SU-DHL-6 (cell line): ENCODE results near the gene SRPRB.

ENCODE experiments used
- H2AFZ ChIP-seq: fragments of 200-600 bp; sonication (generic); 2 replicates; pipeline ENCODE4 v1.6.1; 2014; ENCODE audit warnings: low read depth, mild to moderate bottlenecking, moderate library complexity, mixed read lengths, antibody characterized with exemption, low read length; ENCODE audit not compliant: severe bottlenecking
- H3F3A ChIP-seq: fragments of 200-600 bp; shearing (Covaris generic); 2 replicates; pipeline ENCODE4 v1.6.0; 2016; ENCODE audit warnings: antibody characterized with exemption, mild to moderate bottlenecking; ENCODE audit not compliant: insufficient read depth
- H3K27ac ChIP-seq: fragments of 200-600 bp; sonication (generic); 2 replicates; pipeline ENCODE4 v1.5.1; 2016; ENCODE audit warnings: low read depth, mild to moderate bottlenecking, low read length, moderate library complexity, mixed read lengths
- H3K27me3 ChIP-seq: fragments of 200-600 bp; sonication (generic), shearing (Covaris generic); 2 replicates; pipeline ENCODE4 v1.6.0; 2014; ENCODE audit warnings: mild to moderate bottlenecking, low read length
- H3K36me3 ChIP-seq: fragments of 200-600 bp; sonication (generic); 2 replicates; pipeline ENCODE4 v1.6.1; 2014; ENCODE audit warnings: mild to moderate bottlenecking, low read length, mixed read lengths
- H3K4me2 ChIP-seq: fragments of 300-600, 200-600 bp; shearing (Covaris generic), sonication (generic); 2 replicates; pipeline ENCODE4 v1.6.0; 2014; ENCODE audit warnings: low read length, low read depth, mild to moderate bottlenecking; ENCODE audit not compliant: poor library complexity, severe bottlenecking
- H3K4me3 ChIP-seq: fragments of 200-600 bp; sonication (generic); 2 replicates; pipeline ENCODE4 v1.5.1; 2014; ENCODE audit warnings: antibody characterized with exemption, low read length, mild to moderate bottlenecking, mixed read lengths; ENCODE audit not compliant: insufficient read depth, poor library complexity, severe bottlenecking
- H3K79me2 ChIP-seq: fragments of 200-600 bp; sonication (generic); 2 replicates; pipeline ENCODE4 v1.6.1; 2014; ENCODE audit warnings: mild to moderate bottlenecking, low read length, moderate library complexity; ENCODE audit not compliant: insufficient read depth
- H3K9ac ChIP-seq: fragments of 200-600 bp; sonication (generic); 2 replicates; pipeline ENCODE4 v1.7.0; 2014; ENCODE audit warnings: mild to moderate bottlenecking, low read length
- H3K9me2 ChIP-seq: fragments of 200-600 bp; sonication (generic); replicated peaks from 2 replicates; pipeline ENCODE4 v1.6.1; 2014; ENCODE audit warnings: low read length; ENCODE audit not compliant: insufficient read depth
- H3K9me3 ChIP-seq: fragments of 200-600 bp; sonication (generic); 2 replicates; pipeline ENCODE4 v1.6.1; 2014; ENCODE audit warnings: low read length, mixed read lengths; ENCODE audit not compliant: insufficient read depth
- H4K20me1 ChIP-seq: fragments of 200-600 bp; sonication (generic); 2 replicates; pipeline ENCODE4 v1.6.1; 2014; ENCODE audit warnings: low read depth, mild to moderate bottlenecking, antibody characterized with exemption, low read length, moderate library complexity, mixed read lengths
- CTCF ChIP-seq: fragments of 200-600 bp; sonication (generic); IDR thresholded peaks from one replicate; pipeline ENCODE4 v1.5.1; 2017; ENCODE audit warnings: antibody characterized with exemption, mild to moderate bottlenecking, low read length, moderate library complexity; ENCODE audit not compliant: insufficient read depth, poor library complexity, severe bottlenecking
- EZH2phosphoT487 ChIP-seq: fragments of 200-600 bp; sonication (generic), shearing (Covaris generic); conservative IDR thresholded peaks from 2 replicates; pipeline ENCODE4 v1.6.1; 2018; ENCODE audit warnings: mild to moderate bottlenecking, antibody characterized with exemption, low read length, moderate library complexity, mixed read lengths

The SRPRB gene

GRCh38 chr3:133827136-133827535, 21.5 kb downstream of the SRPRB start:
- H3F3A ChIP-seq: no peaks in the 10 kb centered on the region
- H3K9me3 ChIP-seq: no peaks in the 10 kb centered on the region
- H3K4me3 ChIP-seq: no peak overlapping the region
- no peaks in the 10 kb centered on the region for H4K20me1 ChIP-seq
- no peak overlapping the region for H3K9ac ChIP-seq
- no peak overlapping the region for H2AFZ ChIP-seq
- no peak overlapping the region for H3K27ac ChIP-seq
- no peak for TF ChIP-seq CTCF
- no peak for TF ChIP-seq EZH2phosphoT487
- H3K36me3 ChIP-seq: no peaks in the 10 kb centered on the region
- no peaks in the 10 kb centered on the region for H3K9me2 ChIP-seq
- H3K27me3 ChIP-seq: no peaks in the 10 kb centered on the region
- no peak overlapping the region for H3K4me2 ChIP-seq
- H3K79me2 ChIP-seq: no peaks in the 10 kb centered on the region

- Histone ChIP-seq H3K4me3 (no peak overlapping the region), H3K4me2 (no peak overlapping the region), H3K79me2 (no peaks in the 10 kb centered on the region), H3K9me3 (no peaks in the 10 kb centered on the region), H3K9ac (no peak overlapping the region), H4K20me1 (no peaks in the 10 kb centered on the region), H3K27ac (no peak overlapping the region), H3K36me3 (no peaks in the 10 kb centered on the region), H3K9me2 (no peaks in the 10 kb centered on the region), H2AFZ (no peak overlapping the region), H3K27me3 (no peaks in the 10 kb centered on the region), H3F3A (no peaks in the 10 kb centered on the region)
- TF ChIP-seq CTCF (no peak), EZH2phosphoT487 (no peak)
Observed at GRCh38 chr3:133827684-133828083, 22.1 kb downstream of the SRPRB start.

- H2AFZ ChIP-seq: no peak overlapping the region
- TF ChIP-seq CTCF (no peak), EZH2phosphoT487 (no peak)
- no peak overlapping the region for H3K4me2 ChIP-seq
- no peaks in the 10 kb centered on the region for H3F3A ChIP-seq
- H3K9ac ChIP-seq: no peak overlapping the region
- H3K27ac ChIP-seq: no peak overlapping the region
- H3K79me2 ChIP-seq: no peaks in the 10 kb centered on the region
- no peaks in the 10 kb centered on the region for H3K9me2 ChIP-seq
- H4K20me1 ChIP-seq: no peaks in the 10 kb centered on the region
- H3K36me3 ChIP-seq: no peaks in the 10 kb centered on the region
- H3K4me3 ChIP-seq: no peak overlapping the region
- no peaks in the 10 kb centered on the region for H3K9me3 ChIP-seq
- no peaks in the 10 kb centered on the region for H3K27me3 ChIP-seq
Observed at GRCh38 chr3:133828576-133829309, 23.1 kb downstream of the SRPRB start.
